DND-41 (cell line): ENCODE measurements around the gene SMIM32.

Source experiments
- ATAC-seq: fragments of 200-7000 bp; cut with Tn5 transposase; 3 replicates; pipeline ENCODE4 v1.9.1; 2021; ENCODE audit warnings: low read depth; ENCODE audit not compliant: insufficient read depth
- DNase-seq: peaks from one replicate; pipeline ENCODE4 v3.0.0-alpha.2; 2020
- H2AFZ ChIP-seq: 2 replicates; pipeline ENCODE4 v1.6.0; 2012; ENCODE audit warnings: low read depth, low read length
- H3K27ac ChIP-seq: 2 replicates; pipeline ENCODE4 v1.5.1; 2012; ENCODE audit warnings: low read length, inconsistent platforms
- H3K27me3 ChIP-seq: fragments of 200-600 bp; sonication (generic); 2 replicates; pipeline ENCODE4 v1.6.0; 2012; ENCODE audit warnings: low read length, mild to moderate bottlenecking, inconsistent platforms; ENCODE audit not compliant: insufficient read depth, poor library complexity
- H3K36me3 ChIP-seq: 2 replicates; pipeline ENCODE4 v1.5.1; 2012; ENCODE audit warnings: low read length, inconsistent platforms; ENCODE audit not compliant: insufficient read depth
- H3K4me1 ChIP-seq: 2 replicates; pipeline ENCODE4 v1.5.1; 2012; ENCODE audit warnings: mild to moderate bottlenecking, low read length; ENCODE audit not compliant: insufficient read depth
- H3K4me2 ChIP-seq: 2 replicates; pipeline ENCODE4 v1.6.0; 2012; ENCODE audit warnings: mild to moderate bottlenecking, moderate library complexity, low read length, inconsistent platforms; ENCODE audit not compliant: insufficient read depth
- H3K4me3 ChIP-seq, 2 experiments: fragments of 200-600 bp in 1 of 2; shearing (Covaris generic) in 1 of 2; 2 replicates each; pipeline ENCODE4 v1.5.1; 2012 to 2016; ENCODE audit warnings: inconsistent platforms in 2 of 2, low read length in 2 of 2, mild to moderate bottlenecking in 2 of 2, low read depth in 1 of 2, moderate library complexity in 1 of 2
- H3K79me2 ChIP-seq: 2 replicates; pipeline ENCODE4 v1.6.0; 2012; ENCODE audit warnings: low read length, inconsistent platforms; ENCODE audit not compliant: insufficient read depth
- H3K9ac ChIP-seq: 2 replicates; pipeline ENCODE4 v1.6.0; 2012; ENCODE audit warnings: low read depth, mild to moderate bottlenecking, inconsistent platforms, low read length, moderate library complexity
- H3K9me3 ChIP-seq: 2 replicates; pipeline ENCODE4 v1.5.1; 2012; ENCODE audit warnings: low read length, moderate library complexity, mild to moderate bottlenecking, inconsistent platforms; ENCODE audit not compliant: insufficient read depth, severe bottlenecking
- H4K20me1 ChIP-seq: 2 replicates; pipeline ENCODE4 v1.6.0; 2012; ENCODE audit warnings: low read length; ENCODE audit not compliant: insufficient read depth
- CTCF ChIP-seq: IDR thresholded peaks from 2 replicates; pipeline ENCODE4 v1.5.1; 2012; ENCODE audit warnings: borderline replicate concordance, low read length, moderate library complexity, mild to moderate bottlenecking; ENCODE audit not compliant: poor library complexity, severe bottlenecking; ENCODE audit errors: extremely low read depth
- EZH2 ChIP-seq: IDR thresholded peaks from 3 replicates; pipeline ENCODE4 v1.6.1; 2012; ENCODE audit warnings: borderline replicate concordance, low read depth, mild to moderate bottlenecking, moderate library complexity, low read length, inconsistent platforms; ENCODE audit not compliant: severe bottlenecking

Gene SMIM32

GRCh38 chr5:136147632-136148031, 45.3 kb downstream of the SMIM32 start:
- no peak overlapping the region for H3K4me3 ChIP-seq
- TF ChIP-seq CTCF (no peak), EZH2 (no peak)
- H3K4me2 ChIP-seq = no peak overlapping the region
- no peak for ATAC-seq
- no peak overlapping the region for H2AFZ ChIP-seq
- no peak overlapping the region for H3K9ac ChIP-seq
- no peaks in the 10 kb centered on the region for H3K9me3 ChIP-seq
- no peaks in the 10 kb centered on the region for H3K79me2 ChIP-seq
- H3K27me3 ChIP-seq = peaks cover 6% of the 10 kb centered on the region
- DNase-seq = no peak
- no peaks in the 10 kb centered on the region for H3K4me1 ChIP-seq
- H3K27ac ChIP-seq = no peak overlapping the region
- no peaks in the 10 kb centered on the region for H3K36me3 ChIP-seq
- H4K20me1 ChIP-seq = no peaks in the 10 kb centered on the region

- H3K27ac ChIP-seq = no peak overlapping the region
- no peaks in the 10 kb centered on the region for H3K4me1 ChIP-seq
- H3K9ac ChIP-seq = no peak overlapping the region
- no peak overlapping the region for H2AFZ ChIP-seq
- H4K20me1 ChIP-seq = no peaks in the 10 kb centered on the region
- no peaks in the 10 kb centered on the region for H3K36me3 ChIP-seq
- no peak for TF ChIP-seq CTCF
- TF ChIP-seq EZH2 = no peak
- H3K4me2 ChIP-seq = no peak overlapping the region
- no peaks in the 10 kb centered on the region for H3K79me2 ChIP-seq
- no peak overlapping the region for H3K4me3 ChIP-seq
- no peak for ATAC-seq
- H3K27me3 ChIP-seq = peaks cover 6% of the 10 kb centered on the region
- no peak for DNase-seq
- no peaks in the 10 kb centered on the region for H3K9me3 ChIP-seq
These were observed 46.8 kb downstream of the SMIM32 start for GRCh38 chr5:136146201-136146600.

GRCh38 chr5:136145030-136145429, 47.9 kb downstream of the SMIM32 start:
- Histone ChIP-seq H3K4me1 (no peaks in the 10 kb centered on the region), H3K9ac (no peak overlapping the region), H3K4me2 (no peak overlapping the region), H2AFZ (no peak overlapping the region), H3K4me3 (no peak overlapping the region), H3K27ac (no peak overlapping the region), H3K27me3 (peaks cover 9% of the 10 kb centered on the region), H3K36me3 (no peaks in the 10 kb centered on the region), H3K9me3 (no peaks in the 10 kb centered on the region), H4K20me1 (no peaks in the 10 kb centered on the region), H3K79me2 (no peaks in the 10 kb centered on the region)
- DNase-seq = no peak
- TF ChIP-seq EZH2 = no peak
- no peak for TF ChIP-seq CTCF
- no peak for ATAC-seq

- no peak for DNase-seq
- no peak overlapping the region for H3K9ac ChIP-seq
- H3K27ac ChIP-seq = no peak overlapping the region
- no peak overlapping the region for H2AFZ ChIP-seq
- H3K4me3 ChIP-seq = no peak overlapping the region
- ATAC-seq = no peak
- TF ChIP-seq EZH2 (no peak), CTCF (no peak)
- no peaks in the 10 kb centered on the region for H3K9me3 ChIP-seq
- no peak overlapping the region for H3K4me2 ChIP-seq
- H3K79me2 ChIP-seq = no peaks in the 10 kb centered on the region
- no peaks in the 10 kb centered on the region for H4K20me1 ChIP-seq
- peaks cover 16% of the 10 kb centered on the region for H3K27me3 ChIP-seq
- no peaks in the 10 kb centered on the region for H3K4me1 ChIP-seq
- H3K36me3 ChIP-seq = no peaks in the 10 kb centered on the region
These were observed 49.2 kb downstream of the SMIM32 start for GRCh38 chr5:136143763-136144162.
